ENCODE results near the gene IL23A. TPM values are rescaled to one million over a fixed set of nuclear protein-coding genes. Genes with fewer than 3 reads are reported as not detected.

IL23A gene
- total RNA-seq, 1 donor from 2014 or later = 36.9 TPM

- Mint-ChIP-seq H3K4me3 (peak within 1 kb of the TSS; percentile 94), H3K9me3 (no peaks in the 10 kb centered on the region)
Measured at GRCh38 chr12:56359851-56360767, 21.4 kb downstream of the IL23A start, which contains the start of gene STAT2. STAT2 (minus strand) TSS chr12:56360107; CDS start chr12:56356571, 3,536 bp downstream.

GRCh38 chr12:56361487-56362129 lies 22.9 kb downstream of the IL23A start:
- no peak for DNase-seq
- H3K27me3 Mint-ChIP-seq = no peaks in the 10 kb centered on the region
- intact Hi-C loops (cut with micrococcal nuclease) = loop anchor here (2.0 kb wide), 2 partner anchors 87 to 243 kb away; partner anchors contain the start of genes TIMELESS and ZC3H10
- H3K4me1 Mint-ChIP-seq = peaks cover 26% of the 10 kb centered on the region
- no peaks in the 10 kb centered on the region for H3K9me3 Mint-ChIP-seq
- peaks cover 4% of the 10 kb centered on the region for H3K36me3 Mint-ChIP-seq (ENCODE audit: low read depth)
- H3K4me3 Mint-ChIP-seq = peak overlapping the region; percentile 94
- peak overlapping the region; percentile 95 for H3K27ac Mint-ChIP-seq

More at GRCh38 chr12:56359851-56360767, 21.4 kb downstream of the IL23A start, which contains the start of gene STAT2:
- Mint-ChIP-seq H3K27ac (peak within 1 kb of the TSS; percentile 95), H3K36me3 (ENCODE audit: low read depth) (peaks cover 15% of the 10 kb centered on the region), H3K27me3 (no peaks in the 10 kb centered on the region), H3K4me1 (peaks cover 31% of the 10 kb centered on the region)
- DNase-seq = peak; percentile 100
- intact Hi-C loops (cut with micrococcal nuclease) = loop anchor here (1.0 to 2.0 kb wide), 8 partner anchors 22 to 241 kb away; partner anchors contain the start of genes CS, IL23A, SPRYD4 and TIMELESS

GRCh38 chr12:56362130-56363059 lies 23.7 kb downstream of the IL23A start, which contains the start of gene APOF:
APOF (minus strand) TSS chr12:56362857; CDS start chr12:56362745, 112 bp downstream.
- Mint-ChIP-seq H3K4me3 (peak within 1 kb of the TSS; percentile 94), H3K27ac (peak within 1 kb of the TSS; percentile 95), H3K36me3 (ENCODE audit: low read depth) (peaks cover 3% of the 10 kb centered on the region), H3K9me3 (no peaks in the 10 kb centered on the region), H3K27me3 (no peaks in the 10 kb centered on the region), H3K4me1 (peaks cover 25% of the 10 kb centered on the region)
- intact Hi-C loops (cut with micrococcal nuclease) = no loop called here
- no peak for DNase-seq

DNA sequence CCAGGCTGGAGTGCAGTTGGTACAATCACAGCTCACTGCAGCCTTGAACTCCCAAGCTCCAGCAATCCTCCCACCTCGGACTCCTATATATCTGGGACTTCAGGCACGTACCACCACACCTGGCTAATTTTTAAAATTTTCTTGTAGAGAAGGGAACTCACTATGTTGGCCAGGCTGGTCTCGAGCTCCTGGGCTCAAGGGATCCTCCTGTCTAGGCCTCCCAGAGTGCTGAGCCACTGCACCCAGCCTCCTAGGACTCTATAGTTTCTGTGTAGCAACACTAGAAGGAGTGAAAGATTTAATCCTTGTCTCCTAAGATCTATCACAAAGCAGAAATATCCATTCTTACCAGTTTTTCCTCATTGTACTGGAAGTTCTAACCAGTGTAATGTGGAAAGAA lies 28.3 kb downstream of the IL23A start:
- Mint-ChIP-seq H3K4me3 (no peak overlapping the region), H3K36me3 (ENCODE audit: low read depth) (no peaks in the 10 kb centered on the region), H3K9me3 (peaks cover 4% of the 10 kb centered on the region), H3K27ac (no peak overlapping the region), H3K4me1 (no peaks in the 10 kb centered on the region), H3K27me3 (peaks cover 9% of the 10 kb centered on the region)
- no peak for DNase-seq
- intact Hi-C loops (cut with micrococcal nuclease) = no loop called here

- Mint-ChIP-seq H3K9me3 (peaks cover 10% of the 10 kb centered on the region), H3K36me3 (ENCODE audit: low read depth) (no peaks in the 10 kb centered on the region), H3K27me3 (peaks cover 13% of the 10 kb centered on the region), H3K4me1 (no peaks in the 10 kb centered on the region), H3K27ac (no peak overlapping the region), H3K4me3 (no peak overlapping the region)
- no peak for DNase-seq
- intact Hi-C loops (cut with micrococcal nuclease) = no loop called here
Measured at GRCh38 chr12:56373515-56373914, 34.8 kb downstream of the IL23A start.

DNA sequence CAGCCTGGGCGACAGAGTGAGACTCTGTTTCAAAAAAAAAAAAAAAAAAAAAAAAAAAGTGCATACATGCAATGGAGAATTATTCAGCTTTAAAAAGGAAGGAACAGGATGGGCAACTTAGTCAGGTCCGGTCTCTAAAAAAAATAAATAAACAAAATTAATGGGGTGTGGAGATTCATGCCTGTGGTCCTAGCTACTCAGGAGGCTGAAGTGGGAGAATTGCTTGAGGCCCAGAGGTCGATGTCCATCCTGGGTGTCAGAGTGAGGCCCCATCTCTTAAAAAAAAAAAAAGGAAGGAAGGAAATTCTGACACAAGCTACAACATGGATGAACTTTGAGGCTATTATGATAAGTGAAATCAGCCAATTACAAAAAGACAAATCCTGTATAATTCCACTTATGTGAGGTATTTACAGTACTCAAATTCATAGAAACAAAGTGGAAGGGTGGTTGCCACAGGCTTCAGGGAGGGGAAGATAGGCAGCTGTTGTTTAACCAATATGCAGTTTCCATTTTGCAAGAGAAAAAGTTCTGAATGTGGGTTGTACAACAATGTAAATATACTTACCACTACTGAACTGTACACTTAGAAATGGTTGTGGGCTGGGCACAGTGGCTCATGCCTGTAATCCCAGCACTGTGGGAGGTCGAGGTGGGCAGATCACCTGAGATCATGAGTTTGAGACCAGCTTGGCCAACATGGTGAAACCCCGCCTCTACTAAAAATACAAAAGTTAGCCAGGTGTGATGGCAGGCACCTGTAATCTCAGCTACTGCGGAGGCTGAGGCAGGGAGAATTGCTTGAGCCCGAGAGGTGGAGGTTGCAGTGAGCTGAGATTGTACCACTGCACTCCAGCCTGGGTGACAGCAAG lies 36.3 kb downstream of the IL23A start:
- H3K36me3 Mint-ChIP-seq (ENCODE audit: low read depth) = no peaks in the 10 kb centered on the region
- no peaks in the 10 kb centered on the region for H3K4me1 Mint-ChIP-seq
- H3K27ac Mint-ChIP-seq = no peak overlapping the region
- no peak for DNase-seq
- intact Hi-C loops (cut with micrococcal nuclease) = no loop called here
- H3K4me3 Mint-ChIP-seq = no peak overlapping the region
- H3K9me3 Mint-ChIP-seq = peaks cover 10% of the 10 kb centered on the region
- peaks cover 12% of the 10 kb centered on the region for H3K27me3 Mint-ChIP-seq

DNA sequence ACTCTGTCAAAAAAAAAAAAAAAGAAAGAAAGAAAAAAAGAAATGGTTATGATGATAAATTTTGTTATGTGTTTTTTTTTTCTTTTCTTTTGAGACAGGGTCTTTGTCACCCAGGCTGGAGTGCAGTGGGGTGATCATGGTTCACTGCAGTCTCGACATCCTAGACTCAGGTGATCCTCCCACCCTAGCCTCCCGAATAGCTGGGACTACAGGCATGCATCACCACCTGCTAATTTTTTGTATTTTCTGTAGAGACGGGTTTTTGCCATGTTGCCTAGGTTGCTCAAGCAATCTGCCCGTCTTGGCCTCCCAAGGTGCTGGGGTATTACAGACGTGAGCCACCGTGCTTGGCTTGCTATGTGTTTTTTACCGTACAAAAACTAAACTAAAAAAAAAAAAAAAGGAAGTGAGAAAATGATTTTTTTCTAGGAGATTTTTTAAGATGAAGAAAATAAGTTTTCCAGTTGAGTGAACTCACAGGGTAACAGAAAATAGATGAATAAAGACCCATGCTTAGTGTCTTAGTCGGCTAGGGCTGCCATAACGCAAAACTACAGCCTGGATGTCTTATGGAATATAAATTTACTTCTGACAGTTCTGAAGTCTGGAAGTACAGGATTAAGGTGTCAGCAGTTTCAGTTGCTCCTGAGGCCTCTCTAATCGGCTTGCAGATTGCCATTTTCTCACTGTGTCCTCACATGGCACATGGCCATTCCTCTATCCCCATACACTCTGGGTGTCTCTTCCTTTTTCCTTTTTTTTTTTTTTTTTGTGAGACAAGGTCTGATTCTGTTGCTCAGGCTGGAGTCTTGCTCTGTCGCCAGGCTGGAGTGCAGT lies 37.1 kb downstream of the IL23A start:
- no peaks in the 10 kb centered on the region for H3K4me1 Mint-ChIP-seq
- H3K27ac Mint-ChIP-seq = no peak overlapping the region
- intact Hi-C loops (cut with micrococcal nuclease) = no loop called here

DNA sequence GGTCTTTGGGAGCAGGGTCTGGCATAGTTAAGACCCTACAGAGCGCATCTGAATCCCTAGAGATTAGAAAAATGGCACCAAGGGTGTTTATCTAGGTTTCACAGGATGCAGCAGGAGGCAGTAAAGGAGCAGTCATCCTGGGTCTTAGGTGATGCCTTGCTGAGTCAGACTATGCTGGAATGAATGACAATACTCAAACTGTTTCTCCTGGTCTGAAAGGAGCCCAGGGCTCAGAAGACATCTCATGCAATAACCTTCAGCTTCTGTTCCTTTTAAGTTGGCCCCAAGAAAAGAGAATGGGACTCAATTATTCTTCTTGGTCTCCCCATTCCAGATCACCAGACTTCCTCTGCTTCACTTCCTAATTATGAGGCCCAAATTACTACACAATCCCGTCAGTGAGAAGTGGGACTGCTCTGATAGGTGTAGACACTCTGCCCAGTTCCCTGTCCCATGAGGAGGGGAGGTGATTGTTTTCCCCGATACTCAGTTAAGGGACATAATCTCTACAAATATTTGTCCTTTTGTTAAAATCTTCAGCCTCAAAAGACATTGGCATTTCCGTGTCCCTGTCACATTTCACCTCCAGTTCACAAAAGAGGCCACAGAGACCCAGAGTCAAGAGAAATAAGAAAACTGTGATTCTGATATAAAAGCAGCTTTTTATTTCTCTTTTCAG lies 38.8 kb downstream of the IL23A start:
- no peak for DNase-seq
- H3K27me3 Mint-ChIP-seq = peaks cover 3% of the 10 kb centered on the region
- intact Hi-C loops (cut with micrococcal nuclease) = no loop called here
- H3K27ac Mint-ChIP-seq = no peak overlapping the region
- no peaks in the 10 kb centered on the region for H3K4me1 Mint-ChIP-seq
- peaks cover 6% of the 10 kb centered on the region for H3K9me3 Mint-ChIP-seq
- no peaks in the 10 kb centered on the region for H3K36me3 Mint-ChIP-seq (ENCODE audit: low read depth)
- no peak overlapping the region for H3K4me3 Mint-ChIP-seq

More for the DNA sequence above, 37.1 kb downstream of the IL23A start:
- no peak for DNase-seq
- H3K9me3 Mint-ChIP-seq = peaks cover 10% of the 10 kb centered on the region
- no peaks in the 10 kb centered on the region for H3K36me3 Mint-ChIP-seq (ENCODE audit: low read depth)
- H3K27me3 Mint-ChIP-seq = peaks cover 10% of the 10 kb centered on the region
- no peak overlapping the region for H3K4me3 Mint-ChIP-seq

DNA sequence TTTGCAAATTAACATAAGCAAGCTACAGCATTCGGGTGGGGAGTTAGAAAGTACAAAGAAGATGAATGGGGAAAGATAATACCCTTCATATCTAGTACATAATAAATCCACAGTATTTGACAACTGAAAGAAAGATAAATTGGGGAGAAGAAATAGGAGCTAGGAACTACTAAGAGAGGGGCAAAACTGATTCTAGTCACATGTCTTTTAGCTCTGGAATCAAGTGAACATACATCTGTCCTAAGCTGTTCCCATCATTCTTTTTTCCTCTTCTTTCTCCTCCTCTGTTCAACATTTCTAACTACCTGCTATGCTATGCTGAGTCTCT lies 39.3 kb downstream of the IL23A start:
- peaks cover 6% of the 10 kb centered on the region for H3K9me3 Mint-ChIP-seq
- H3K4me3 Mint-ChIP-seq = no peak overlapping the region
- H3K4me1 Mint-ChIP-seq = no peaks in the 10 kb centered on the region
- no peak overlapping the region for H3K27ac Mint-ChIP-seq
- intact Hi-C loops (cut with micrococcal nuclease) = no loop called here
- H3K27me3 Mint-ChIP-seq = no peaks in the 10 kb centered on the region
- no peaks in the 10 kb centered on the region for H3K36me3 Mint-ChIP-seq (ENCODE audit: low read depth)
- no peak for DNase-seq

DNA sequence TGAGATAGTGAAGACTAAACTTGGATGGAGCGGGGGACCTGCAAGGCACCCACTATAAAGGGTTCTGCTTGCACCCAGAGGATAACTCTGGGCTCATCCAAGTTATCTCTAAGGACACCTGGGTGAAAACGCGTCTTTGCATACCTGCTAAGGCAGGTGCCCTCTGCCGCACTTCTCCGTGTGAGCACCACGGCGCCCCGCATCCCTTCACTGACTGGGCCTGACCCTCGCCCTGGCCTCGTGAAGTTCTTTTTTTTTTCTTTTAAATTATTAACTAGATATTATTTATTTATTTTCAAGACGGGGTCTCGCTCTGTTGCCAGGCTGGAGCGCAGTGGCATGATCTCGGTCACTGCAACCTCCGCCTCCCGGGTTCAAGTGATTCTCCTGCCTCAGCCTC lies 43.9 kb downstream of the IL23A start:
- peaks cover 1% of the 10 kb centered on the region for H3K27me3 Mint-ChIP-seq
- no peak overlapping the region for H3K4me3 Mint-ChIP-seq
- H3K4me1 Mint-ChIP-seq = no peaks in the 10 kb centered on the region
- no peaks in the 10 kb centered on the region for H3K36me3 Mint-ChIP-seq (ENCODE audit: low read depth)
- intact Hi-C loops (cut with micrococcal nuclease) = no loop called here
- no peak for DNase-seq
- no peak overlapping the region for H3K27ac Mint-ChIP-seq
- no peaks in the 10 kb centered on the region for H3K9me3 Mint-ChIP-seq

DNA sequence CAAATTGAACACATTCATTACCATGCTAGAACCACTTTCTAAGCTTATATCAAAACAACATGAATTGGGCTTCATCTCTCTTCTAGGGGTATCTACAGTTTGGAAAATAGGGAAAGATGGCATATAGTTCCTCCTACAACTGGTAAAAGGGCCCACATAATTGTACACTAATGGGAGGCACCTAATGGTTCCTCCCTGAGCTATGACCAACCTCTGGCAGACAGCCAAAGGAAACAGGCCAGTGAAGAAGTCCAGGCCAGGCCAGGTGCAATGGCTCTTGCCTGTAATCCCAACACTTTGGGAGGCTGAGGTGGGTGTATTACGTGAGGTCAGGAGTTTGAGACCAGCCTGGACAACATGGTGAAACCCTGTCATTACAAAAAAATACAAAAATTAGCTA lies 47.2 kb downstream of the IL23A start:
- no peaks in the 10 kb centered on the region for H3K4me1 Mint-ChIP-seq
- no peaks in the 10 kb centered on the region for H3K36me3 Mint-ChIP-seq (ENCODE audit: low read depth)
- intact Hi-C loops (cut with micrococcal nuclease) = no loop called here
- H3K27me3 Mint-ChIP-seq = peaks cover 1% of the 10 kb centered on the region
- DNase-seq = no peak
- H3K27ac Mint-ChIP-seq = no peak overlapping the region
- no peaks in the 10 kb centered on the region for H3K9me3 Mint-ChIP-seq
- H3K4me3 Mint-ChIP-seq = no peak overlapping the region
